Middle frontal gyrus (tissue), 1 donor: ENCODE results near the gene BPIFB3.

Experiments used
- DNase-seq: peaks from one replicate; pipeline ENCODE4 v3.0.0-alpha.2; 2015; ENCODE audit warnings: low spot score; ENCODE audit errors: extremely low spot score

The BPIFB3 gene, protein sequence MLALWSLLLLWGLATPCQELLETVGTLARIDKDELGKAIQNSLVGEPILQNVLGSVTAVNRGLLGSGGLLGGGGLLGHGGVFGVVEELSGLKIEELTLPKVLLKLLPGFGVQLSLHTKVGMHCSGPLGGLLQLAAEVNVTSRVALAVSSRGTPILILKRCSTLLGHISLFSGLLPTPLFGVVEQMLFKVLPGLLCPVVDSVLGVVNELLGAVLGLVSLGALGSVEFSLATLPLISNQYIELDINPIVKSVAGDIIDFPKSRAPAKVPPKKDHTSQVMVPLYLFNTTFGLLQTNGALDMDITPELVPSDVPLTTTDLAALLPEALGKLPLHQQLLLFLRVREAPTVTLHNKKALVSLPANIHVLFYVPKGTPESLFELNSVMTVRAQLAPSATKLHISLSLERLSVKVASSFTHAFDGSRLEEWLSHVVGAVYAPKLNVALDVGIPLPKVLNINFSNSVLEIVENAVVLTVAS

DNA sequence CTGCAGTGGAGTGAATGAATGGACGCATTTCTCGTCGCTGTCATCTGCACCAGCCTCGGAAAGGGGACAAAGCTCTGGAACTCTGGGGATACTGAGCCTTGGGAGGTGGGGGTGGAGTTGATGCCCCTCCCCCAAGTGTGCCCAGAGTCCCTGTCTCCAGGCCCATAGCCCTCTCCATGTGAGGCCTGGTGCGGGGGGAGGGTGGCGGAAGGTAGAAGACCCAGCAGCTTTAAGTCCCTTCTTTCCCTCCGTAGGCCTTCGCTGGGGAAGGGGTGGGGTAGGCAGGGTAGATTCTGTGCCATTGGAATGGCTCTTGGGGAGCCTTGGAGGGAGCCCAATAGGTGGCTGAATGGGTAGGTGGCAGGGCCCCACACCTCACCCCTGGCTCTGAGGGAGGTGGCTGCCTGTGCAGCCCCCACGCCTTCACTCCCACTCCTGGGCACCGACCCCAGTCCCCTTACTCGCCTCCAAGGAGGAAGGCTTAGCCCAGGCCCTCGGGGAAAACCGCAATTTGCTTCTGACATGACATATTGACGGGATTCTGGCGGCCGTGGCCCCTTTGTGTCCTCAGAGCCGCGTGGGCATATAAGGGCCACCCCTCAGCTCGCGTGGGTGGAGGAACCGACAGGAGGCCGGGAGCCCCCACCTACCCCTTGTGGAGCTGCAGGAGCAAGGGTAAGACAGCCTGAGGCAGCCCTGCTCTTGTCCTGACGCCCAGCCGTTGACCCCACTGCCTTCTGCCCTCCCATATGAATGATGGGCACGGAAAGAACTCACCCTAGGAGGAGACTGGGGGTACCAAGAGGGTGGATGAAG, at the start of gene BPIFB3:
Gene BPIFB3 (plus strand): TSS at position 613 of the 816 bp plus-strand sequence. CDS start 1,533 bp downstream, outside the sequence.
- DNase-seq: no peak

DNA sequence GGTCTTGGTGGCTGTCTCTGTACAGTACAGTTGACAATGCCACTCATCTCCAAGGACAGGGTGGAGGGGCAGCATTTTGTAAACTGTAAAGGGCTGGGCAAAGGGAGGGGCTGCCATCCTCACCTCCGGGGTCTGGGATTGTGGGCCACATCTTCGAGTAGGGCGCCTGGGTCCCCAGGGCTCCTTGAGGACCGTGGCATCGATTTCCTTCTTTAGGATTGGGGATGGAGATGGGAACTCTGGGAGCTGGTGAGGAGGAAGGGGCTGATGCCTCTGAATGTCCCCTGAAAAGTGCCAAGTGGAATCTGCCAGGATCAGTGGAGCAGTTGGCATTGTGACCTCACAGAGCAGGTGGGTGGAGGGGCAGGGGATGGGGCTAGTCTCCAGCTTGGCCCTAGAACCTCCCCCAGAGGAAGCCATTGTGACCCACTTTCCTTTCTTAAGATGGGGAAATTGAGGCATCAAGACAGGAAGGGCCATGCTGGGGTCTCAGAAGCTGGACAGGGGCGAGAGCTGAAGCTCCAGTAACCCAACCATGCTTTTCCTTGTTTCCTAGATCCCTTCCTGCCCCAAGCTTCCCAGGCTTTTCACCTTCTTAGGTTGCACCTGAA, 49.5 kb upstream of the BPIFB3 start, which contains the start of gene SUN5:
Gene SUN5 (minus strand): TSS at position 293 of the 611 bp plus-strand sequence. CDS start 93 bp downstream, at position 200.
- DNase-seq: no peak

DNA sequence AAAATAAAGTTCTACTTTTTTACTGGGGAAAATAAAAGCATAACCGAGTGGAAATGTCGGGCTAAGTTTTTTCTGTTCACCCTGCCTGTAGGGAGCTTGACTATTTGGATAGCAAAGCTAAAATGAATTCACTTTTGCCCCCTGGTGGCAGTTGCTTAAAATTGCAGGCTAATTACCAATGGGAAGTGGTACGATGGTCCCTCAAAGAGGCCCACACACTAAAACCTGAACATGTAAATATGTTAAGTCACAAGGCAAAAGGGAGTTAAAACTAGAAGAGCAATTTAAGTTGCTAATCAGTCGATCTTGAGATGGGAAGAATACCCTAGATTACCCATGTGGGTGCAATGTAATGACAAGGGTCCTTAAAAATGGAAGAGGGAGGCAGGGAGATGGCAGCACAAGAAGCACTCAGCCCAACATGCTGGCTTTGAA, 48.6 kb upstream of the BPIFB3 start:
- DNase-seq: no peak

GRCh38 chr20:33005908-33006775, 47.6 kb upstream of the BPIFB3 start:
- no peak for DNase-seq

DNA sequence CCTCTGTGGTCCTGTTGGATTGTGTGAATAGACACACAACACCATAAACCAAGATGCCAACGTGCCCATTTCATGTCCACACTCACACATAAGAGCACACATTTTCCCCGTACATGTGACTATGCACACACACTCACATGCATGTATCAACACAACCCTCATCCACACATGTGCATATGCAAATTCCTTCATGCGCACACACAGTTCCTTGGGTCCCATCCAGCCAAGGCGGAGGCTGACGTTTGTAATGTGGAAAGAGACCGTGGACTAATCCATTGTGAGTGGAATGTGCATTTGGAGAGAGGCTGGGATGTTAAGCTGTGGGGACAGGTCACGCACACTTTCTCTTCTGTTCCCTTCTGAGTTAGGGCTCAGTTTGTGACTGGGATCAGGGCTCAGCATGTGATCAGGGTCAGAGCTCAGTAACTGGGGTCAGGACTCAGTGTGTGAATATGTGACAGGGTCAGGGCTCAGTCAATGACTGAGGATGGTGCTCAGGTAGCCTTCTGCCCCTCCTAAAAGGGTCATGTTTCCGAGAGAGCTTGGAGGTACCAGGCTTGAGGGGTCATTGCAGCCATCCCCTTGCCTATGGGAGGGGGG, 46.8 kb upstream of the BPIFB3 start:
- no peak for DNase-seq

DNA sequence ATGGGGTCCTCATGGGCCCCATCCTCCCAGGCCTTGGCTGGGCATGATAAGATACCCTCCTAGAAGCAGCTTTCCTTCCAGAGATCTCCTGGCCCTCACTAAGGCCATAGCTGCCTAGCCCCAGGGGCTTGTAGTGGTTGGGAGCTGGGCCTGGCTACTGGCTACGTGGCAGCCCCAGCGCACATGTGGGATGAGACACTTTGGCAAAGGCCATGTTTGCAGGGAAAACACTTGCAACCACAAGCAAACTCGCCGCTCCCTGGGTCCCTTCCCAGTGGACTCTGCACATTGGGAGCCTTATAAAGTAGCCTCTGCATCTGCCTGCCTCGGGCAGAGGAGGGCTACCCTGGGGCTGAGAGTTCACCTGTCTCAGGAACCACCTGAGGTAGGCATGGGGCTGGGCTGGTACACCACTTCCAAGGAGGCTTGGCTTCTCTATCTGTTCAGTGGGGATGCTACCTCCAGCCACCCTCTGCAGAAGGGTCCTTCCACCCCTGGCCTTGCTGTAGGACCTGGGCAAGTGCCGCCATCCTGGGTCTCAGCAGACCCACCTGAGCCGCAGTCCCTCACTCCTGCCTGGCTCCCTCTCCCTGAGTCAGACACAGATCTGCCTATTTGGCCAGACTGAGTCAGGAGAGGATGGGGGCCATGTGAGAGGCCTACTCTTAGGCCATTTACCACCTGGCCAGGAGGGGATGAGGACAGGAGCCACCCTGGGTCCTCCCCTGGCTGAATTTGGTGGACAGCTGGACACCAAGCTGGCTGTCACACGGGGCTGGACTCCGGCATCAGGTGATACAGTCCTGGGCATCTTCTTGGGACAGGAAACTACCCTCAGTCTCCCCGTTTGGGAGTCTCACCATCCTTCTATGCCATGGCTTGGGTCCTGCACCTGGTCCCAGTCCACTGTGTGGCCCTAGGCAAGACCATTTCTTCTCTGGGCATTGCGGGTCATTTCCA, 46.0 kb upstream of the BPIFB3 start, which contains the start of gene BPIFB2:
Gene BPIFB2 (plus strand): TSS at position 329 of the 960 bp plus-strand sequence. CDS start 871 bp downstream, outside the sequence.
- DNase-seq: no peak

DNA sequence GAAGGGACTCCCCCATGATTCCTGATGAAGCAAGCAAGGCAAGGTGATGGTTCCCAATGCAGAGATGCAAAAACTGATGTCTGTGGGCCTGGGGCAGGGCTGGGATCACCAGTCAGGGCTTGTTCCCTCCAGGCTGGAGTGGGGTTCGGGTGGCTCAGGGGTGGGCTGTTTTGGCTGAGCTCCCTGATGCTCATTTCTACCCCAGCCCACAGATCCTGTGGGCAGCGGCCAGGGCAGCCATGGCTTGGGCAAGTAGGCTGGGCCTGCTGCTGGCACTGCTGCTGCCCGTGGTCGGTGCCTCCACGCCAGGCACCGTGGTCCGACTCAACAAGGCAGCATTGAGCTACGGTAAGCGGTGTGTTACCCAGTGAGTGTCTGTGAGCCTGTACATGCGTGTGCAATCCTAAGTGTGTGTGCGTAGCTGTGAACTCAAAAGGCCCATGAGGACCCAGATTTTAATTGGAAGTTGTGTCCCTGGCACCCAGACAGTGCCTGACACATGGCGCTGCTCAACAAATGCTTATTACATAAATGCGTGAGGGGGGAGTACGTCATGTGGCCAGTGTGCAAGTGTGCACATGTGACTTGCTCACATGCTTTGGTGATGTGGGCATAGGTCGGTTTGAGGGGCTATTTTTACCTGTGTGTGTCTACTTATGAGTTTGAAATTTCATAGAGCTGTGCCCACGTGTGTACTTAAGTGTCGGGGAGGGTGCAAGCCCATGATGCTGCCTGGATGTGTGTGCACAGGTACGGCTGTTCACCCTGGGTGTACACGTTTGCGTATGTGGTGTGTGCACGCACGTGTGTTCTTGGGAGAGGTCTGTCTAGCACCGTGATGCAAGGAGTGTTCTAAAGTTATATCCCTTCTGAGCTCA, 45.1 kb upstream of the BPIFB3 start:
- DNase-seq: no peak

GRCh38 chr20:33009214-33010132, 44.2 kb upstream of the BPIFB3 start:
- DNase-seq: no peak

DNA sequence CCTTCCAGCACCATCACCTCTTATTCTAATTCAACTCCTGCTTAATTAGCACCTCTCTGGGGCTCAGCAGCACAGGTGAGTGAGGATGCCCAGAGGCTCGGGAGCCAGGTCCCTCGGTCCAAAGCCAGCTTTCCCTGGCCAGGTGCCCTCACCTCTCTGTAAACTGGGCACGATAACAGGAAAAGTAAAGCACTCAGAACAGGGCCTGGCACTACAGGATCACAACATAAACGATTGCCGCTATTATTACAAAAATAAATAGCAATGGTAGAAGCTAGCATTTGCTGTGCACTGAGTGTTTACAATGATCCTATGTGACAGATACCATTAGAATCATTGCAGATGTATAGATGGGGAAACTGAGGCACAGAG, 43.6 kb upstream of the BPIFB3 start:
- no peak for DNase-seq

- no peak for DNase-seq
Observed at GRCh38 chr20:33010674-33011449, 42.8 kb upstream of the BPIFB3 start.

- DNase-seq: no peak
Observed at GRCh38 chr20:33012327-33013189, 41.1 kb upstream of the BPIFB3 start.

GRCh38 chr20:33013701-33014326, 39.9 kb upstream of the BPIFB3 start:
- DNase-seq: no peak

DNA sequence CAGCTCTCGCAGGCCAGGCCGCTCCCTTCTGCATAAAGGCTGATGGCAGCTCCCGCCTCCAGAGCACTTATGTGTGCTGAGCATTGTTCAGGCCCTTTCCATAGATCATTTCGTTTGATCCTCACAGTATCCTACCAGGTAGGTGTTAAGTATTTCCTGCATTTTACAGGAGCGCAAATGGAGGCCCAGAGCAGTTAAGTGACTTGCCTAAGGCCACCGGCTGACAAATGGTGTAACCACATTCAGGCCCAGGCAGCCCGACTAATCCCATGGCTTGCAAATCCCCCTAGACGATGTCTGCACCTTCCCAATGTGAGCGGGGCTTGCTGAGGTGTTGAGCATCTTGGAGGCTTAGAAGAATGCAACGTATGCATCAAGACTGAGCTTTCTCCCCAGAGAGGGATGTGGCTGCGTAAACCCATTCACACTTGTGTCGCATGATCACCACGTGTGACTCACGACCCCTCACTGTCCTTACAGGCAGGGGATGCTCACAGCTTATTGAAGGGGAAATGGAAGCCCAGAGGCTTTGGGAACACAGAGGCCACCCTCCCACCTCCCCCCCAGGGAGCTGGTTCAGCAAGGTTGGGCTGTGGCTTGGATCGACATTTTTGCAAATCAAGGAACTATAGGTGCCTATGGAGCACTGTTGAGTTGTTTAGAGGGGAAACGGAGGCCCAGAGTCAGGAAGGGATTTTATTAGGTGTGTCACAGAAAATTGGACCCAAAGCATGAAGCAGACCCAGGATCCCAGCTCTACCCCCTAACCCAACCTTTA, 39.2 kb upstream of the BPIFB3 start:
- no peak for DNase-seq

- DNase-seq: no peak
Observed at GRCh38 chr20:33015114-33015484, 38.6 kb upstream of the BPIFB3 start.
